Thoracic aorta (tissue), 2 donors: ENCODE data around the gene VWA1. TPM values are rescaled to one million over a fixed set of nuclear protein-coding genes. Genes with fewer than 3 reads are reported as not detected.

Experiments
- ATAC-seq: fragments of 150-250 bp; one replicate; pipeline ENCODE4 v1.8.0; 2017; ENCODE audit warnings: low read depth; ENCODE audit not compliant: insufficient number of reproducible peaks, low FRiP score
- DNase-seq: peaks from one replicate; pipeline ENCODE4 v3.0.0-alpha.2; 2020; ENCODE audit warnings: low spot score
- H3K27ac ChIP-seq, 2 donors: fragments of 200-600 bp; sonication (generic); 1 replicate in 1 of 2; 2 replicates in 1 of 2; pipeline ENCODE4 v1.5.1; 2016; ENCODE audit warnings: mild to moderate bottlenecking in 2 of 2, moderate library complexity in 2 of 2
- H3K27me3 ChIP-seq: fragments of 200-600 bp; sonication (generic); replicated peaks from 2 replicates; pipeline ENCODE4 v1.6.0; 2016; ENCODE audit warnings: mild to moderate bottlenecking; ENCODE audit not compliant: insufficient read depth
- H3K36me3 ChIP-seq: fragments of 200-600 bp; sonication (generic); one replicate; pipeline ENCODE4 v1.5.1; 2016
- H3K4me1 ChIP-seq, 2 donors: fragments of 200-600 bp; sonication (generic); 1 replicate in 1 of 2; 2 replicates in 1 of 2; pipeline versions ENCODE4 v1.5.1 to v1.6.0; 2016; ENCODE audit warnings: low read depth in 2 of 2, mild to moderate bottlenecking in 1 of 2; ENCODE audit not compliant: control insufficient read depth in 1 of 2
- H3K4me3 ChIP-seq: fragments of 200-600 bp; sonication (generic); 2 replicates; pipeline ENCODE4 v1.5.1; 2016; ENCODE audit warnings: mild to moderate bottlenecking
- H3K9me3 ChIP-seq: fragments of 200-600 bp; sonication (generic); 2 replicates; pipeline ENCODE4 v1.5.1; 2016
- total RNA-seq, 2 donors: library from RNA; depleted of rRNA; stranded (reverse); fragments of >200 nt; gene quantifications; one replicate each; pipeline versions ENCODE4 v1.1.0 to v1.2.3, GENCODE V29; 2016
- TF ChIP-seq, protein P1 (sequence below): fragments of 200-600 bp; sonication (generic); IDR thresholded peaks from one replicate; pipeline ENCODE4 v1.5.1; 2019; ENCODE audit warnings: antibody characterized with exemption

VWA1 gene
- total RNA-seq, 2 donors from 2014 or later = 21.7 to 23.6 TPM

DNA sequence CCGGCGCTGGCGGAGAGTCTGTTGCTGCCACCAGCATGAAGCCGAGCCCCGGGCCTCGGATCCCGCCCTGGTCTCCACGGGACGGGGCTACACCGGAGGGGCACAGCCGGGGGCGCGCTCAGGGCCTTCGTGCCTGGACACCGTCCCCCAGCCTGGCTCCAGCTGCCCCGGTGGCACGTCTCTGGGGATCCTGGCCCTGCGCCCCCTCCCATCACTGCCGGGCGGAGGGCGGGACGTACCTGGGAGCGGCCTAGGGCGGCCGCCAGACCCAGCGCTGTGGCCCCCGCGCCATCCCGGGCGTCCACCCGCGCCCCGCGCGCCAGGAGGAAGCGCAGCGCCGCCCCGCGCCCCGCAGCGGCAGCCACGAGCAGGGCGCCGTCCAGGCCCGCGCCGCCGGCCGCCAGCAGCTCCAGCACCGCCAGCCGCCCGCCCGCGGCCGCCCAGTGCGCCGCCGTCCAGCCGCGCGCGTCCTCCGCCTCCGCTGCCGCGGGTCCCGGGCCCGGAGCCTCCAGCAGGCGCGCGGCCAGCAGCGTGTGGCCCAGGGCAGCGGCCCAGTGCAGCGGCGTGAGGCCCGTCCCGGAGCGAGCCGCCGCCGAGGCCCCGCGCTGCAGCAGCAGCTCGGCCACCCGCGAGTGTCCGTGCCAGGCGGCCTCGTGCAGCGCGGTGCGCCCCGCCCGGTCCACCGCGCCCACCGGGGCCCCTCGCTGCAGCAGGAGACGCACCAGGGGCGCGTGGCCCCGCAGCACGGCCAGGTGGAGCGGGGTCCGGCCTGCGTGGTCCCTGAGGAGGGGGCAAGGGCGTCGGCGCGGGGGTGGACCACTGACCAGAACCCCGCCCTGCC is 15.5 kb upstream of the VWA1 start:
- Histone ChIP-seq H3K36me3 (no peaks in the 10 kb centered on the region), H3K9me3 (no peaks in the 10 kb centered on the region), H3K4me1 (no peaks in the 10 kb centered on the region), H3K4me3 (no peak overlapping the region), H3K27me3 (no peaks in the 10 kb centered on the region), H3K27ac (no peak overlapping the region)
- DNase-seq (no peak), ATAC-seq (no peak)
- TF ChIP-seq, protein P1, sequence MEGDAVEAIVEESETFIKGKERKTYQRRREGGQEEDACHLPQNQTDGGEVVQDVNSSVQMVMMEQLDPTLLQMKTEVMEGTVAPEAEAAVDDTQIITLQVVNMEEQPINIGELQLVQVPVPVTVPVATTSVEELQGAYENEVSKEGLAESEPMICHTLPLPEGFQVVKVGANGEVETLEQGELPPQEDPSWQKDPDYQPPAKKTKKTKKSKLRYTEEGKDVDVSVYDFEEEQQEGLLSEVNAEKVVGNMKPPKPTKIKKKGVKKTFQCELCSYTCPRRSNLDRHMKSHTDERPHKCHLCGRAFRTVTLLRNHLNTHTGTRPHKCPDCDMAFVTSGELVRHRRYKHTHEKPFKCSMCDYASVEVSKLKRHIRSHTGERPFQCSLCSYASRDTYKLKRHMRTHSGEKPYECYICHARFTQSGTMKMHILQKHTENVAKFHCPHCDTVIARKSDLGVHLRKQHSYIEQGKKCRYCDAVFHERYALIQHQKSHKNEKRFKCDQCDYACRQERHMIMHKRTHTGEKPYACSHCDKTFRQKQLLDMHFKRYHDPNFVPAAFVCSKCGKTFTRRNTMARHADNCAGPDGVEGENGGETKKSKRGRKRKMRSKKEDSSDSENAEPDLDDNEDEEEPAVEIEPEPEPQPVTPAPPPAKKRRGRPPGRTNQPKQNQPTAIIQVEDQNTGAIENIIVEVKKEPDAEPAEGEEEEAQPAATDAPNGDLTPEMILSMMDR = no peak

DNA sequence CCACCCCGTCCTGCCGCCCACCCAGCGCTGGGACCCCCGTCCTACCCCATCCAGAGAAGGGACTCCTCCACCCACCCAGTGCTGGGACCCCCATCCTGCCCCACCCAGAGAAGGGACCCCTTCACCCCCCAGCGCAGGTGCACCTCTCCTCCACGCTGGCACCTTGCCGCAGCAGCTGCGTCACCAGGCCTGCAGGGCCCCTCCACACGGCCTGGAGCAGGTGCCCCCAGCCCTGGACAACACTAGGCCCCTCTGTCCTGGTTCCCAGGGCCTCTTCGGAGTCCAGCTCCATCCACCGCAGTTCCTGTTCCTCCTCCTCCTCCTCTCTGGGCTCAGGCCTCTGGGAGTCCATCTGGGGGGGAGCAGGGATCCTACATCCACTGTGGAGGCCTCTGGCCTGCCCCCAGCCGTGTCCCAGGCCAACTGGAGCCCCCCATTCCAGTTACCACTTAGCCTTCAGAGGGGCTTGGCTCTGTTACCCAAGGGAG is 14.8 kb upstream of the VWA1 start:
- H3K9me3 ChIP-seq = no peaks in the 10 kb centered on the region
- ATAC-seq (no peak), DNase-seq (no peak)
- H3K27me3 ChIP-seq = no peaks in the 10 kb centered on the region
- no peaks in the 10 kb centered on the region for H3K36me3 ChIP-seq
- TF ChIP-seq, protein P1 = no peak
- H3K4me3 ChIP-seq = no peak overlapping the region
- no peak overlapping the region for H3K27ac ChIP-seq
- H3K4me1 ChIP-seq = no peaks in the 10 kb centered on the region

DNA sequence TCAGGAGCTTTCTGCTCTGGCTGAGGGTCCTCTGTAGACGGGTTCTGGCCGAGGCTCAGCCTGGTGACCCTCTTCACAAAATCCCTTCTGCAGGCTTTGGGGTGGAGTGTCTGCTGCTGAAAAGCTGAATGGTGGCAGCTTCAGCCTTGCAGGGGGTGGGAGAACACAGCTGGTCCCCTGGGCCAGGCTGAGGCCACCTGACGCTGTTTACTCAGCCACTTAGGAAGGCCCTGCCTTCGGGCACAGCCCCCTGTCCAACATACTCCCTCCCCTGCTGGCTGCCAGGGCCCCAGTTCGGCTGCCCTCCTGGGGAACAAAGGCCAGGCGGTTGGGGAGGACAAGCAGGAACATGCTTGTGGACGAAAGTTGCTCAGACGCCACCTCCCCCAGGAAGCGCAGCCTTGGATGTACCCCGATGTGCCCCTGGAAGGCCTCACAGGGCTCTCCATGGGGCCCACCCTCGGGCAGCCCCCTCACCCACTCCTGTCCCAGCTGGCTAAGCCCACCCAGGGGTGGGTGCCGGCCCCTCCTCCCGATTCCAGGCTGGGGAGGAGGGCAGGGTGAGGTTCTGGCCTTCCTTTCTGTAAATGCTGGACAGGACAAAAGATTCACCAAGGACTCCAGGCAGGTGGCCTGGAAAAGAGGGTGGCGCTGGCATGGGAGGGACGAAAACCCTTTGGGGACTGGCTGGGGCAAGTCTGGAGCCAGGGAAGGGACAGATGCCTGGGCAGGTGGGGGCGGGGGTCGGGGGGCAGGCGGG is 14.2 kb upstream of the VWA1 start, which contains the start of gene ANKRD65:
Gene ANKRD65, minus strand, starts transcription at position 130 of the 760 bp plus-strand sequence. CDS start 271 bp downstream, outside the sequence.
- no peak within 1 kb of the TSS for H3K27ac ChIP-seq
- ATAC-seq (no peak), DNase-seq (no peak)
- no peaks in the 10 kb centered on the region for H3K27me3 ChIP-seq
- no peaks in the 10 kb centered on the region for H3K4me1 ChIP-seq
- H3K9me3 ChIP-seq = no peaks in the 10 kb centered on the region
- no peaks in the 10 kb centered on the region for H3K36me3 ChIP-seq
- TF ChIP-seq, protein P1 = no peak
- H3K4me3 ChIP-seq = no peak within 1 kb of the TSS

DNA sequence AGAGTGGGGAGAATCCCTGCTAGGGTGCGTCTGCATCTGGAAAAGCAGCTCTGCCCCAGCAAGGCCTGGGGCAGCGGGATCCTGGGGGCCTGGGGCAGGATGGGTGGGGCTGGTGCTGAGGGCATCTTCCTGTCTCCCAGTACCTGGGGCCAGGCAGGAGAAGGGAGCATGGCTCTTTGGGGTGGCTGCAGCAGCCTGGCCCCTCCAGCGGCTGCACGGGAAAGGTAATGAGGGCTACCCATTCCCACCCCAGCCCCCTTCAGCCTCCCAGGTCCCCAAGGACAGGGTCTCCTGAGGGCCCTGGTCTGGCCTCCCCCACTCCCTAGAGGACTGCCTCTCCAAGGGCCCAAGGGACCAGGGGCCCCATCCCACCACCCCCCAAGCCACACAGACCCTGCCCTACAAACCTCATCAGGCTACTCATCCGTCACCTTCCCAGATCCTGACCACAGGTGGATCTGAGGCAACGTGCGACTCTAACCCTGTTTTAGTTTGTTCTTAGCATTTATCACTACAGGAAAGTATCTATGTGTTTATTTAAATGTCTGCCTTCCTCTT is 13.5 kb upstream of the VWA1 start:
- Histone ChIP-seq H3K9me3 (no peaks in the 10 kb centered on the region), H3K4me3 (no peak overlapping the region), H3K36me3 (no peaks in the 10 kb centered on the region), H3K27ac (no peak overlapping the region), H3K27me3 (no peaks in the 10 kb centered on the region), H3K4me1 (no peaks in the 10 kb centered on the region)
- TF ChIP-seq, protein P1 = no peak
- DNase-seq = no peak
- ATAC-seq = no peak
